PC-3 (cell line): ENCODE measurements around the gene SLC6A6.

Source experiments
- EZH2 ChIP-seq: fragments of 300-600 bp; sonication (generic); IDR thresholded peaks from one replicate; pipeline ENCODE4 v1.6.1; 2017; ENCODE audit warnings: antibody characterized with exemption, mild to moderate bottlenecking, low read length; ENCODE audit not compliant: unreplicated experiment
- TF ChIP-seq, protein P1 (sequence below): fragments of 300-600 bp; sonication (generic); conservative IDR thresholded peaks from 2 replicates; pipeline ENCODE4 v1.5.1; 2017; ENCODE audit warnings: antibody characterized with exemption, low read depth, mild to moderate bottlenecking, low read length

DNA sequence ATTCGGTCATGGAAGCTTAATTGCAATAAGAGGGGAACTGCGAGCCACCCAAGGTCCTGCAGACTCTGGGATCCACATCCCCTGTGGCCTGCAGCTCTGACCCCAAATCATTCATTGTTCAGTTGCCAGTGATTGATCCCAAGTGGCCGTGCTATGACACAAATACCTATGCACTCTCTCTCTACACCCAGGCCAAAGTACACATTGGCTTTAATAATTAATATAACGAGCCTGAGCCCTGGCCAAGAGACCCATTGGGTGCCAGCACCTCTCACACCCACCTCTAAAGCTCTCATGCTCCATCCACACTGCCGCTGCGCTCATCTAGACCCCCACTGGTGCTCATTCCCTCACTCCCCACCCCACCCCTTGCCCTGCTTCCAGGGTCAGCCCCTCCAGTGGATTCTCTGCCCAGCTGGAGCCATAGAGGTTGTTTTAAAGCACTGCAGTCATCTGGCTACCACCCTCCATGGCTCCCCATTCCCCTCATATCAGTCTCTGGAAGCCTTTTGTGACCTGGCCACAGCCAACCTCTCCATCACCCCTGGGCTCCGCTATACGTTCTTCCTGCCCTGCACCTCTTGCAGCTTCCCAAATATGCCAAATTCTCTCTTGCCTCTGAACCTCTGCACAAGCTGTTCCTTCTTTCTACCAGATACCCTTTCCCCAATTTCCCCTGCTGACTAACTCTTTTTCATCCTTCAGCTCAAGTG lies 37.7 kb upstream of the SLC6A6 start:
- TF ChIP-seq, protein P1, sequence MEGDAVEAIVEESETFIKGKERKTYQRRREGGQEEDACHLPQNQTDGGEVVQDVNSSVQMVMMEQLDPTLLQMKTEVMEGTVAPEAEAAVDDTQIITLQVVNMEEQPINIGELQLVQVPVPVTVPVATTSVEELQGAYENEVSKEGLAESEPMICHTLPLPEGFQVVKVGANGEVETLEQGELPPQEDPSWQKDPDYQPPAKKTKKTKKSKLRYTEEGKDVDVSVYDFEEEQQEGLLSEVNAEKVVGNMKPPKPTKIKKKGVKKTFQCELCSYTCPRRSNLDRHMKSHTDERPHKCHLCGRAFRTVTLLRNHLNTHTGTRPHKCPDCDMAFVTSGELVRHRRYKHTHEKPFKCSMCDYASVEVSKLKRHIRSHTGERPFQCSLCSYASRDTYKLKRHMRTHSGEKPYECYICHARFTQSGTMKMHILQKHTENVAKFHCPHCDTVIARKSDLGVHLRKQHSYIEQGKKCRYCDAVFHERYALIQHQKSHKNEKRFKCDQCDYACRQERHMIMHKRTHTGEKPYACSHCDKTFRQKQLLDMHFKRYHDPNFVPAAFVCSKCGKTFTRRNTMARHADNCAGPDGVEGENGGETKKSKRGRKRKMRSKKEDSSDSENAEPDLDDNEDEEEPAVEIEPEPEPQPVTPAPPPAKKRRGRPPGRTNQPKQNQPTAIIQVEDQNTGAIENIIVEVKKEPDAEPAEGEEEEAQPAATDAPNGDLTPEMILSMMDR = no peak
- TF ChIP-seq EZH2 = no peak
